Hepatocyte (in vitro differentiated cells): ENCODE measurements around the gene CEP170B. TPM values are rescaled to one million over a fixed set of nuclear protein-coding genes. Genes with fewer than 3 reads are reported as not detected.
A peak's percentile ranks its signal among the peaks of the same experiment; 100 is the strongest.
"Not testable (repeated sequence)": the region's sequence is repeated elsewhere in the genome, so short reads cannot be mapped to it uniquely, and the experiment has no call there.

Experiments used
- DNase-seq: peaks from one replicate; pipeline ENCODE4 v3.0.0-alpha.2; 2016; ENCODE audit warnings: low spot score
- H2AFZ ChIP-seq: fragments of 200-600 bp; sonication (generic); 2 replicates; pipeline ENCODE4 v1.6.0; 2016; ENCODE audit warnings: antibody characterized with exemption, mild to moderate bottlenecking
- H3K27ac ChIP-seq: fragments of 200-600 bp; sonication (generic); 2 replicates; pipeline ENCODE4 v1.5.1; 2016; ENCODE audit warnings: mild to moderate bottlenecking
- H3K27me3 ChIP-seq: fragments of 200-600 bp; sonication (generic); 2 replicates; pipeline ENCODE4 v1.6.1; 2016
- H3K36me3 ChIP-seq: fragments of 200-600 bp; sonication (generic); replicated peaks from 2 replicates; pipeline ENCODE4 v1.5.1; 2016; ENCODE audit warnings: low read depth; ENCODE audit not compliant: insufficient read depth
- H3K4me1 ChIP-seq: fragments of 200-600 bp; sonication (generic); 2 replicates; pipeline ENCODE4 v1.5.1; 2016; ENCODE audit warnings: mild to moderate bottlenecking, moderate library complexity; ENCODE audit not compliant: insufficient read depth
- H3K4me2 ChIP-seq: fragments of 200-600 bp; sonication (generic); 2 replicates; pipeline ENCODE4 v1.6.0; 2016
- H3K4me3 ChIP-seq: fragments of 200-600 bp; sonication (generic); 2 replicates; pipeline ENCODE4 v1.5.1; 2016; ENCODE audit warnings: mild to moderate bottlenecking
- H3K79me2 ChIP-seq: fragments of 200-600 bp; sonication (generic); 2 replicates; pipeline ENCODE4 v1.6.0; 2017; ENCODE audit warnings: mild to moderate bottlenecking
- H3K9me2 ChIP-seq: fragments of 200-600 bp; sonication (generic); replicated peaks from 2 replicates; pipeline ENCODE4 v1.6.0; 2017; ENCODE audit warnings: mild to moderate bottlenecking; ENCODE audit not compliant: insufficient read depth
- H3K9me3 ChIP-seq: fragments of 200-600 bp; sonication (generic); 2 replicates; pipeline ENCODE4 v1.5.1; 2016; ENCODE audit warnings: low read depth, mild to moderate bottlenecking
- H4K20me1 ChIP-seq: fragments of 200-600 bp; sonication (generic); 2 replicates; pipeline ENCODE4 v1.6.0; 2016; ENCODE audit warnings: mild to moderate bottlenecking; ENCODE audit not compliant: insufficient read depth, poor library complexity, severe bottlenecking
- EZH2 ChIP-seq: fragments of 200-600 bp; sonication (generic); IDR thresholded peaks from 2 replicates; pipeline ENCODE4 v1.6.1; 2016; ENCODE audit warnings: antibody characterized with exemption, mild to moderate bottlenecking, borderline replicate concordance
- EZH2phosphoT487 ChIP-seq: fragments of 200-600 bp; sonication (generic); IDR thresholded peaks from one replicate; pipeline ENCODE4 v1.6.1; 2018; ENCODE audit warnings: antibody characterized with exemption, mild to moderate bottlenecking, low read depth, moderate library complexity; ENCODE audit not compliant: unreplicated experiment, severe bottlenecking
- WGBS: methylation state at CpG from one replicate; pipeline ENCODE4 v1.1.6; 2016; ENCODE audit warnings: low lambda C conversion rate; ENCODE audit errors: missing lambda C conversion rate; 5-methylcytosine and 5-hydroxymethylcytosine counted together
- polyA plus RNA-seq: library from polyadenylated mRNA; unstranded; fragments of >200 nt; fragmentation: Nextera tagmentation; extraction: Ambion mirVana; gene quantifications from 2 replicates; pipeline ENCODE4 v1.2.1, GENCODE V29; 2016
- total RNA-seq: library from RNA; depleted of rRNA; stranded (reverse); fragments of >200 nt; gene quantifications from 2 replicates; pipeline ENCODE4 v1.2.3, GENCODE V29; 2014
- TF ChIP-seq, protein P1 (sequence below): fragments of 200-600 bp; sonication (generic); IDR thresholded peaks from 2 replicates; pipeline ENCODE4 v1.5.1; 2016; ENCODE audit warnings: antibody characterized with exemption, mild to moderate bottlenecking; ENCODE audit not compliant: poor library complexity

The CEP170B gene
- total and polyA plus RNA-seq, 2 experiments from 2014 or later = 7.6 to 20.3 TPM

- no peak overlapping the region for H3K4me3 ChIP-seq
- H2AFZ ChIP-seq = no peak overlapping the region
- no peak for DNase-seq
- TF ChIP-seq EZH2 = no peak
- TF ChIP-seq, protein P1, sequence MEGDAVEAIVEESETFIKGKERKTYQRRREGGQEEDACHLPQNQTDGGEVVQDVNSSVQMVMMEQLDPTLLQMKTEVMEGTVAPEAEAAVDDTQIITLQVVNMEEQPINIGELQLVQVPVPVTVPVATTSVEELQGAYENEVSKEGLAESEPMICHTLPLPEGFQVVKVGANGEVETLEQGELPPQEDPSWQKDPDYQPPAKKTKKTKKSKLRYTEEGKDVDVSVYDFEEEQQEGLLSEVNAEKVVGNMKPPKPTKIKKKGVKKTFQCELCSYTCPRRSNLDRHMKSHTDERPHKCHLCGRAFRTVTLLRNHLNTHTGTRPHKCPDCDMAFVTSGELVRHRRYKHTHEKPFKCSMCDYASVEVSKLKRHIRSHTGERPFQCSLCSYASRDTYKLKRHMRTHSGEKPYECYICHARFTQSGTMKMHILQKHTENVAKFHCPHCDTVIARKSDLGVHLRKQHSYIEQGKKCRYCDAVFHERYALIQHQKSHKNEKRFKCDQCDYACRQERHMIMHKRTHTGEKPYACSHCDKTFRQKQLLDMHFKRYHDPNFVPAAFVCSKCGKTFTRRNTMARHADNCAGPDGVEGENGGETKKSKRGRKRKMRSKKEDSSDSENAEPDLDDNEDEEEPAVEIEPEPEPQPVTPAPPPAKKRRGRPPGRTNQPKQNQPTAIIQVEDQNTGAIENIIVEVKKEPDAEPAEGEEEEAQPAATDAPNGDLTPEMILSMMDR = no peak
- no peak for TF ChIP-seq EZH2phosphoT487
- H3K36me3 ChIP-seq = no peaks in the 10 kb centered on the region
- no peak overlapping the region for H3K4me2 ChIP-seq
- H3K79me2 ChIP-seq = no peaks in the 10 kb centered on the region
- no peak overlapping the region for H3K27ac ChIP-seq
- no peaks in the 10 kb centered on the region for H4K20me1 ChIP-seq
- no peaks in the 10 kb centered on the region for H3K4me1 ChIP-seq
- H3K27me3 ChIP-seq = no peaks in the 10 kb centered on the region
- H3K9me3 ChIP-seq = no peaks in the 10 kb centered on the region
- WGBS = 80% methylated on average over 13 of the region's 13 CpGs
- no peaks in the 10 kb centered on the region for H3K9me2 ChIP-seq
These were observed 16.4 kb downstream of the CEP170B start for GRCh38 chr14:104881369-104881979.

GRCh38 chr14:104882325-104882973, 17.4 kb downstream of the CEP170B start:
- 73% methylated on average over 12 of the region's 13 CpGs for WGBS
- no peaks in the 10 kb centered on the region for H3K9me2 ChIP-seq
- H3K79me2 ChIP-seq = no peaks in the 10 kb centered on the region
- no peak overlapping the region for H3K4me3 ChIP-seq
- no peak overlapping the region for H3K4me2 ChIP-seq
- H2AFZ ChIP-seq = no peak overlapping the region
- TF ChIP-seq, protein P1 = no peak
- TF ChIP-seq EZH2phosphoT487 = no peak
- no peak for TF ChIP-seq EZH2
- no peaks in the 10 kb centered on the region for H4K20me1 ChIP-seq
- DNase-seq = peak; percentile 75
- no peak overlapping the region for H3K27ac ChIP-seq
- H3K36me3 ChIP-seq = no peaks in the 10 kb centered on the region
- H3K9me3 ChIP-seq = no peaks in the 10 kb centered on the region
- no peaks in the 10 kb centered on the region for H3K27me3 ChIP-seq
- H3K4me1 ChIP-seq = no peaks in the 10 kb centered on the region

GRCh38 chr14:104882991-104883660, 18.1 kb downstream of the CEP170B start:
- 92% methylated on average over 34 of the region's 38 CpGs for WGBS
- H3K27ac ChIP-seq = no peak overlapping the region
- no peaks in the 10 kb centered on the region for H3K36me3 ChIP-seq
- no peaks in the 10 kb centered on the region for H3K9me3 ChIP-seq
- H3K4me3 ChIP-seq = no peak overlapping the region
- H4K20me1 ChIP-seq = no peaks in the 10 kb centered on the region
- H3K4me2 ChIP-seq = no peak overlapping the region
- no peaks in the 10 kb centered on the region for H3K79me2 ChIP-seq
- H3K27me3 ChIP-seq = no peaks in the 10 kb centered on the region
- DNase-seq = no peak
- no peak for TF ChIP-seq EZH2
- H3K9me2 ChIP-seq = no peaks in the 10 kb centered on the region
- H2AFZ ChIP-seq = no peak overlapping the region
- no peaks in the 10 kb centered on the region for H3K4me1 ChIP-seq

DNA sequence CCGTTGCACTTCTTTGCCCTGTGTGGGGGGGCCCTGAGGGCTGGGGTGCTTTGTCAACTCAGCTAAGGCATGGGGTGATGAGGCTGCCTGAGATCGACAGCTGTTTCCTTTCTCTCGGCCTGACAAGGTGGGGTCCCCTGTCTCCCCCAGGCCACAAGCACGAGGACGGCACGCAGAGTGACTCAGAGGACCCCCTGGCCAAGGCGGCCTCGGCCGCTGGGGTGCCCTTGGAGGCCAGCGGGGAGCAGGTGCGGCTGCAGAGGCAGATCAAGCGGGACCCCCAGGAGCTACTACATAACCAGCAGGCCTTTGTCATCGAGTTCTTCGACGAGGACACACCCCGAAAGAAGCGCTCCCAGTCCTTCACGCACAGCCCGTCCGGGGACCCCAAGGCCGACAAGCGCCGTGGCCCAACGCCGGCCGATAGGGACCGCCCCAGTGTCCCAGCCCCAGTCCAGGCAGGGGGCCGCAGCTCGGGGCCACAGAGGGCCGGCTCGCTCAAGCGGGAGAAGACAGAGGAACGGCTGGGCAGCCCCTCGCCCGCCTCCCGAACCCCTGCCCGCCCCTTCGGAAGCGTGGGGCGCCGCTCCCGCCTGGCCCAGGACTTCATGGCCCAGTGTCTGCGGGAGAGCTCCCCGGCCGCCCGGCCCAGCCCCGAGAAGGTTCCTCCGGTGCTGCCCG, 18.8 kb downstream of the CEP170B start:
- H3K27me3 ChIP-seq = no peaks in the 10 kb centered on the region
- no peaks in the 10 kb centered on the region for H3K9me3 ChIP-seq
- H3K36me3 ChIP-seq = no peaks in the 10 kb centered on the region
- DNase-seq = no peak
- WGBS = 92% methylated on average over 15 of the region's 49 CpGs
- no peaks in the 10 kb centered on the region for H3K79me2 ChIP-seq
- no peak for TF ChIP-seq EZH2phosphoT487
- no peak for TF ChIP-seq EZH2
- TF ChIP-seq, protein P1 = no peak
- H3K4me1 ChIP-seq = no peaks in the 10 kb centered on the region
- no peak overlapping the region for H3K4me3 ChIP-seq
- H3K4me2 ChIP-seq = no peak overlapping the region
- H3K9me2 ChIP-seq = no peaks in the 10 kb centered on the region
- H4K20me1 ChIP-seq = no peaks in the 10 kb centered on the region
- H3K27ac ChIP-seq = no peak overlapping the region
- H2AFZ ChIP-seq = no peak overlapping the region

- not testable (repeated sequence) for H2AFZ ChIP-seq, H3K4me2 ChIP-seq, H3K27ac ChIP-seq, H3K4me1 ChIP-seq, H4K20me1 ChIP-seq, H3K9me2 ChIP-seq, H3K4me3 ChIP-seq, H3K36me3 ChIP-seq, H3K27me3 ChIP-seq, H3K9me3 ChIP-seq, H3K79me2 ChIP-seq, DNase-seq
- 100% methylated on average over 3 of the region's 34 CpGs for WGBS
These were observed 19.3 kb downstream of the CEP170B start for GRCh38 chr14:104884381-104884780.
